Measurements from ENCODE around the gene ATP5MC2.

Gene ATP5MC2

GRCh38 chr12:53677016-53677799, 1.3 kb upstream of the ATP5MC2 start:
- TF ChIP-seq GATA1 (IDR thresholded peaks at IDR 0.05; ENCODE audit: low read depth, low read length) (no peak), POLR2A (IDR thresholded peaks at IDR 0.05; ENCODE audit: low read length) (no peak)
- DNase-seq, result no peak

DNA sequence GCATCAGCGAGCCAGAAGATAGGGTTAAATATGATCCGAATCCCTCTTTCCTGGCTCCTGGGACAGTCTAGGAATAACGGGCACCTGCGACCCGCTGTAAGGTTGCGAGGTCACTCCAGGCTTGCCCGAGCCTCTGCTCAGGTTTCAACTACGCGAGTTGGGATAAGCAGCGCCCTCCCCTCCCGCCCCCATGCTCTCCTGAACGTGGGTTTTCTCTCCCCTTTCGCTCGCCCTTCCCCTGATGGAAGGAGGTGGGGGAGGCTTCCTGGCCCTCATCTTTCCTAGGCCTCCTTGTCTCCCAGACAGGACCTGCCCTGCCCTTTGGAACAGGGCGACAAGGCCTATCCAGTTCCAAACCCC, 753 bp upstream of the ATP5MC2 start:
- no peak for DNase-seq
- TF ChIP-seq POLR2A (IDR thresholded peaks at IDR 0.05; ENCODE audit: low read length), result no peak
- no peak for TF ChIP-seq GATA1 (IDR thresholded peaks at IDR 0.05; ENCODE audit: low read depth, low read length)

GRCh38 chr12:53674977-53675700, 744 bp downstream of the ATP5MC2 start:
- no peak for DNase-seq
- TF ChIP-seq POLR2A (IDR thresholded peaks at IDR 0.05; ENCODE audit: low read length), result no peak
- no peak for TF ChIP-seq GATA1 (IDR thresholded peaks at IDR 0.05; ENCODE audit: low read depth, low read length)

DNA sequence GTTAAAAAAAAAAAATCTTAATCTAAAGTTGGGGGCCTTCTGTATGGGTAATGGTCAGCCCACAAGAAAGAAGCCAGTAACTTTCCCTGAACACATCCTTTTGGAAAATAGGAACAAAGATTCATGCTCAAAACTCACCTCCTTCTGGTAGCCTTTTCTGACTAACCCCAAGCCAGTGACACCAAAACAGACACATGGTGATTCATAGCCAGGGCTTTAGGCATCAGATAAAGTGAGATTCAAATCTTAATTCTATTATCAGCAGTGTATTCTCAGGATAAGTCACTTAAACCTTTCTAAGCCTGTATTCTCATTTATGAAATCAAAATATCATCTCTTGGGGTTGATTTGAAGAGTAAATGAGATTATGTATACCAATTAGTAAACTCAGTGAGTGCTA, 4.9 kb downstream of the ATP5MC2 start:
- TF ChIP-seq POLR2A (IDR thresholded peaks at IDR 0.05; ENCODE audit: low read length) (no peak), GATA1 (IDR thresholded peaks at IDR 0.05; ENCODE audit: low read depth, low read length) (no peak)
- DNase-seq, result no peak

GRCh38 chr12:53670308-53670707, 5.6 kb downstream of the ATP5MC2 start:
- no peak for TF ChIP-seq POLR2A (IDR thresholded peaks at IDR 0.05; ENCODE audit: low read length)
- TF ChIP-seq GATA1 (IDR thresholded peaks at IDR 0.05; ENCODE audit: low read depth, low read length), result no peak
- no peak for DNase-seq

GRCh38 chr12:53667080-53667479, 8.8 kb downstream of the ATP5MC2 start:
- no peak for DNase-seq
- TF ChIP-seq GATA1 (IDR thresholded peaks at IDR 0.05; ENCODE audit: low read depth, low read length) (no peak), POLR2A (IDR thresholded peaks at IDR 0.05; ENCODE audit: low read length) (no peak)

DNA sequence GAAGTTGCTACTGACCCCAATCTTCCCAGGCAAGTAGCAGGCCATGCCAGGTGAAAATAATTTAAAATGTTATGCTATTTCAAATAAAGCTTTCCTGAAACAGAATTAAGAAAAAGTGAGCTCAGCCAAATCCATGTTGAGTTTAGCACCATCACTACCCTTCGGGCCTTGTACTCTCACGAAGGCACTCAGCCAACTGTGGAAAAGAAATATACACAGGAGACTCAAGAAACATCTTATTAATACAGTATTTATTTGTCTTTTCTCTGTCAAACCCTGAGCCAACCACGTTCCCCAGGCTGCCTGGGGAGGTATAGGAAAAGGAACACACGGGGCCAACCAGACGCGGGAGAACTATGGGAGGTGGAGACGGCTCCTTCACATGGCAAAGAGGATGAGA, 10.9 kb downstream of the ATP5MC2 start:
- no peak for DNase-seq
- TF ChIP-seq POLR2A (IDR thresholded peaks at IDR 0.05; ENCODE audit: low read length), result no peak
- no peak for TF ChIP-seq GATA1 (IDR thresholded peaks at IDR 0.05; ENCODE audit: low read depth, low read length)

GRCh38 chr12:53664191-53664590, 11.7 kb downstream of the ATP5MC2 start:
- no peak for TF ChIP-seq POLR2A (IDR thresholded peaks at IDR 0.05; ENCODE audit: low read length)
- no peak for TF ChIP-seq GATA1 (IDR thresholded peaks at IDR 0.05; ENCODE audit: low read depth, low read length)
- no peak for DNase-seq

GRCh38 chr12:53660041-53660440, 15.8 kb downstream of the ATP5MC2 start:
- TF ChIP-seq GATA1 (IDR thresholded peaks at IDR 0.05; ENCODE audit: low read depth, low read length) (no peak), POLR2A (IDR thresholded peaks at IDR 0.05; ENCODE audit: low read length) (no peak)
- DNase-seq, result no peak

GRCh38 chr12:53659571-53659981, 16.3 kb downstream of the ATP5MC2 start:
- no peak for DNase-seq
- TF ChIP-seq POLR2A (IDR thresholded peaks at IDR 0.05; ENCODE audit: low read length) (no peak), GATA1 (IDR thresholded peaks at IDR 0.05; ENCODE audit: low read depth, low read length) (no peak)

DNA sequence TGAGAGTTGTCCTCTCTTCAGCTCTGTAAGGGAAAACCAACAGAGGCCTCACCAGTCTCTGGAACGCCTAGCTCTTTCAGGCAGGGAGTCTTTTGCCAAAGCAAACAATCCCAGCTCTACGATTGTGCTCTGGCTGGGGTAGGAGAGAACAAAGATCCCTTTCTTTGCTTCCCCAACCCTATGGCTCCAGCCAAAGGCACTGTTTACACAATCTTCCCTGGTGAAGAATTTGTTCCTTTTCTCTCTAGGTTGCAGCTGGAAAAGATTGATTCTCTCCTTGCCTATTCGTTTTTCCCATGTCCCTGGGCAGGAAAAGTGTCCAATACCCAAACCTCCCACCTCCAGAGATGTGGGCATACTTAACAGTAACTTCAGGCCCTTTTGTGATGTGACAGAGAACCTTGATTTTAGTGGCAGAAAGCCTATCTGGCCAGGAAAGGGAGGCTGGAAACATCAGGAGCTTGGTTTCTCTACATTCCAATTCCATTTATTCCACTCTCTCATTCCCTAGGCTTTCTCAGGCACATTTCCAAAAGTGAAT, 16.8 kb downstream of the ATP5MC2 start:
- TF ChIP-seq GATA1 (IDR thresholded peaks at IDR 0.05; ENCODE audit: low read depth, low read length) (no peak), POLR2A (IDR thresholded peaks at IDR 0.05; ENCODE audit: low read length) (no peak)

GRCh38 chr12:53657041-53657440, 18.8 kb downstream of the ATP5MC2 start:
- no peak for DNase-seq
- TF ChIP-seq GATA1 (IDR thresholded peaks at IDR 0.05; ENCODE audit: low read depth, low read length) (no peak), POLR2A (IDR thresholded peaks at IDR 0.05; ENCODE audit: low read length) (no peak)

More for the DNA sequence above, 16.8 kb downstream of the ATP5MC2 start:
- DNase-seq, result no peak

GRCh38 chr12:53653595-53653994, 22.3 kb downstream of the ATP5MC2 start:
- no peak for DNase-seq
- TF ChIP-seq POLR2A (IDR thresholded peaks at IDR 0.05; ENCODE audit: low read length) (no peak), GATA1 (IDR thresholded peaks at IDR 0.05; ENCODE audit: low read depth, low read length) (no peak)

- TF ChIP-seq POLR2A (IDR thresholded peaks at IDR 0.05; ENCODE audit: low read length) (no peak), GATA1 (IDR thresholded peaks at IDR 0.05; ENCODE audit: low read depth, low read length) (no peak)
- DNase-seq, result no peak
Measured at GRCh38 chr12:53652366-53652765, 23.5 kb downstream of the ATP5MC2 start.

Measured in erythroblast (primary cell).